ENCODE measurements around the gene RALBP1.
A peak's percentile ranks its signal among the peaks of the same experiment; 100 is the strongest.

RALBP1 gene

DNA sequence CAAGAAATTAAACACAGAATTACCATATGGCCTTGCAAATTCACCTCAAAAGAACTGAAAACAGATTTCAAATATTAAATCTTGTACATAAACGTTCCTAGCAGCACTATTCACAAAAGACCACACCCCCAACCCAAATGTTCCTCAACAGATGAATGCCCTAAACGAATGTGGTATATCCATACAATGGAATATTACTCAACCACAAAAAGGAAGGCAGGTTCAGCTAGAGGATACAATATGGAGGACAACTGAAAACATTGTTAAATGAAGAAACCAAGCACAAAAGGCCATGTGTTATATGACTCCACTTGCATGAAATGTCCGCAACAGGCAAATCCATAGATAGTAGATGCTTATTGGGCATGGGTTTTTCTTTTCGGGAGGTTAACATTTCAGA, 77.3 kb downstream of the RALBP1 start:
- no peak for DNase-seq

DNA sequence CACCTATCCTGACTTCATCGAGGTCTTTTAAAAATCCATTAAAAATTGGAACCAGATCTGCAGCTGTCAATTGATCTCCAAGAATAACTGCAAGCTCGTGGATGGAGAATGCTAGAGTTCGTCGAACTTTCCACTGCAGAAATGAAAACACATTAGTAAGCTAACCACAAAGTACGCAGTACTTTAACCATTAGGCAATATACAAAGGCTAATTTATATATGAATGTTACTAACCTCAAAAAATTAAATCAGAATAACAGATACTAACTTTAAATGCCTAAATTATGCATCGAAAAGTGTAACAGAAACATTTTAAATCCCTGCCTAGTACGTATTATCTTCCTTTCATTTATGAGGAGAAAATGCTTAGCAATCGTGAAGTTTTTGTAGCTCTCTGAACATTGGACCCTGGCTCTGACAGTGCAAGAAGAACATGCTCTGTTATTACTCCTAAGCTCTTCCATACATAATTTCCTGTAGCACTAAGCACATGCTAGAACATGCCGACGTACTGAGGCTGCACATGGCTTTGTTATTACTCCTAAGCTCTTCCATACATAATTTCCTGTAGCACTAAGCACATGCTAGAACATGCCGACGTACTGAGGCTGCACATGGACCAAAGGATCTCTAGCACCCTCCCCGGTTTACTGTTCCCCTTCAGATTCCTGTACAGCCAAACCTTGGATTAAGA, 82.1 kb downstream of the RALBP1 start:
- no peak for DNase-seq

DNA sequence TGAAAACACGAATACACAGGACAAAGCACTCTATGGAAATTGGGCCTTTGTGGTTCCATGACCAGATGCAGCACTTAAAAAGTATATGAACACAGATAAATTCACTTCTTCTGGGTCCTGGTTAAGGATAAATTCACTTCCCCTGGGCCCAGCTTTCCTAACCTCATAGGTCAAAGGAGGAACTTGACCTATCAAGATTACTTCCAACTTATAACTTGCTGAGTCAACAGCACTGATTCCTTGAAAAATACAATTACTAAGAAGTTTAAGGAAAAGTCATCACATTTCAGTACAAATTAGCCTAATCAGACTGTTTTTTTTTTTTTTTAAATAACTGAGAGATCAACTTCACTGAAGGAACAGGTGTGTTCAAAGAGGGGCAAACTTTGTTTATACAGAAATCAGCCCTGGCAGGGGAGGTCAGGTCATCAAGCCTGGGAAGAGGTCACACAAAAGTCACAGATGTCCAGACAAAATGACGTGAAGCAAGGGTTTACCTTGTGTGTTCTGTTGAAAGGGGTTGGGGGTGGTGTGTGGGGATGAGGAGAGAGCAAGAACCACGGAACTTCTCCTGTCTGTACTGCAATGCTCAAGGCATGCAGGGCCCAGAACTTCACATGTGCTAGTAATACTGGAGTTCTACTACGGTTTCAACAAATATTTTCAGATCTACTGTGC, 83.2 kb downstream of the RALBP1 start:
- DNase-seq, result no peak

DNA sequence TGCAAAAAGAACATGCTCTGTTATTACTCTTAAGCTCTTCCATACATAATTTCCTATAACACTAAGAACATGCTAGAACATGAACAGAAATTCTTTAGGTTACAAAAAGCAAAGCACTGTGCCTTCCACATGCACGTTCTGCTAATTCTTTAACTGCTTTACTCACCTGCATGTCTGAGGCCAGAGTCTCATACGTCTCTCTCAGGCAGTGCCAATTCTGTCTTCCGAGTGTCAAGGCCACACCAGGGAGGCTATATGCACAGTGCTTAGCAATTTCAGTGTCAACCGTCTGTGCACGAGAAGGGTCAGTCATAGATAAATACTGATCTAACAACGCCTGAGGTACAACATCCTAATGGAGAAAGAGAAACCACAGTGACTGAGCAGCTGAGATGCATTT, 83.9 kb downstream of the RALBP1 start:
- DNase-seq, result no peak

DNA sequence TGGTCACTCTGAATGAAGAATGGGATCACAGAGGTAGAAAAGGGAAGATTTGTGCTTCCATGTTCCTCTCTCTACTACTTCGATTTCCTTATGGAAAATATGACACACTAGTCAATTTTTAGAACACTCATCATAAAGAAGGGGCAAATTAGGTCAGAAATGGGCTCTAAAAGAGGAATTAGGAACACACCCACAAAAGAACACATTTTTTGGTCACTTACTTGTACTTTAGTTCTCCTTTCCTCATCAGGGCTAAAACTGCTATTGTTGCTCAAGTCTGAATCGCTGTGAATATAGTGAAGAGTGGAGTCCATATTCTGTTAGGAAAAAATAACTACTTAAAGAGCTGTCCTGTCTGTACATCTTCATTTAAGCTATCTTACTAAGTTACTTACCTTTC, 86.4 kb downstream of the RALBP1 start:
- no peak for DNase-seq

DNA sequence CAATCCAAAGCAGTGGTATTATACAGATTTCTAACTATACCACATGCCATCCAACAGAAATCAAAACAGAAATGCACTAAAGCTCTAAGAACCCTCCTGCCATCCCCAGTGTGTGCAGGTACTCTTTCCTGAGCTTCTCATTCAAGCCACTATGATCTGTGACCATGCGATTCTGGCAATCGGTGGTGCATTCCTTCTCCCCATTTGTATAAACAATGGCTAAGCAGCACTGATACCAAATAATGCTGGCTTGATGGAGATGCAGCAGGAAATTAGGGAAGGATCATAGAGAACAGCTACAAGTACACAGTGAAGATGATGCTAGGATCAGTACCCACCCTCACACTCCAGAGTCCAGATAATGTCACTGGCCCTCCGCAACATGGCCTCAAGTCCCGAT, 87.3 kb downstream of the RALBP1 start:
- DNase-seq, result no peak

DNA sequence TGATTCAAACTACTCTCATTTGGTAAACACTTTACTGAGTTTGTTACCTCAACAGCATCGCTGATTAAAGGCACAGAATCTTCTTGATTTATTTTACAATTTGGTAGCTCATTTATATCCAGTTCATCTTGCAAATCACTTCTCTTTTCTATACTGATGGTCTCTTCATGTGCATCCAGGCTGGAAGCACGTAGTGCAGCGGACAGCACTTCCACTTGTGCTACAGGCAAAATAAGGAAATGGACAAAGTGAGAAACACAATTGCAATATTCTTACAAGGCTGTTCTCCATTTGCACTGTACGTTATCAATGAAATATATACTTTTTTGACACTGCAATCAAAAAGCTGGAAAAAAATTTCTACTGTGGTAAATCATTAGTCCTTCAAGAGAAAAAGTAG, 88.0 kb downstream of the RALBP1 start:
- no peak for DNase-seq

DNA sequence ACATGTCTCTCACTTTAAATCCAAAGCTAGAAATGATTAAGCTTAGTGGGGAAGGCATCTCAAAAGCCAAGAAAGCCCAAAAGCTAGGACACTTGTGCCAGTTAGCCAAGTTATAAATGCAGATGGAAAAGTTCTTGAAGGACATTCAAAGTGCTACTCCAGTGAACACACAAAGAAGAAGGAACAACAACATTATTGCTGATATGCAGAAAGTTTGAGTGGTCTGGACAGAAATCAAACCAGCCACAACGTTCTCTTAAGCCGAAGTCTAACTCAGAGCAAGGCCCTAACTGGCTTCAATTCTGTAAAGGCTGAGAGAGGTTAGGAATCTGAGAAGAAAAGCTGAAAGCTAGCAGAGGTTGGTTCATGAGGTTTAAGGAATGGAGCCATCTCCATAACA, 90.1 kb downstream of the RALBP1 start:
- DNase-seq, result no peak

DNA sequence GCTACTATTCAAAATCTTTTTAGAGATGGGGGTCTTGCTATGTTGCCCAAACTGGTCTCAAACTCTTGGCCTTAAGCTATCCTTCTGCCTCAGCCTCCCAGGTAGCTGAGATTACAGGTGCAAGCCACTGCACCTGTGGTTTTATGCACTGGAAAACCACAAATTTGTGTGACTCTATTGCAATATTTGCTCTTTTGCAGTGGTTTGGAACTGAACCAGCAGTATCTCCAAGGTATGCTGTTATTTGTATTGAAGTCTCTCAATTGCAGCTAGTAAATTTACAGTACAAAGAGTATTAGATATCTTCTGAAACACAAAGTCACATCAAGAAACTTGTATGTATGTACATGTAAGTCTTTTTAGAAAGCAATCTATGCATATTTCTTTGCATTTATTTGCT, 92.9 kb downstream of the RALBP1 start:
- DNase-seq, result no peak

DNA sequence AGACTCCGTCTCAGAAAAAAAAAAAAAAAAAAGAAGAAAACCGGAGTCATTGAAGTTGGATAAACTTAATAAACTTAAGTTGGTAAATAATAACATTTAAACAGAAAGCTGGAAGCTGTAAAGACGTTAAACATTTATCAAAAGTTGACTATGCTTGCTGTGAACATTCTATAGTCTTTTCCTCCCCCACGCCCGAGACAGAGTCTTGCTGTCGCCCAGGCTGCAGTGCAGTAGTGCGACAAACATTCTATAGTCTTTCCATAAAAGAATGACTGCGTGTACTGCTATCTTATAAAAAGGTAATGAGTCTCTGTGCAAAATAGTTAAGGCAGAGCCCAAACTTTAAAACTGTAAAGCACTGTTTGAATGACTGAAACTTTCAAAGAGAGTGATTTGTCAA, 93.9 kb downstream of the RALBP1 start:
- DNase-seq, result no peak

DNA sequence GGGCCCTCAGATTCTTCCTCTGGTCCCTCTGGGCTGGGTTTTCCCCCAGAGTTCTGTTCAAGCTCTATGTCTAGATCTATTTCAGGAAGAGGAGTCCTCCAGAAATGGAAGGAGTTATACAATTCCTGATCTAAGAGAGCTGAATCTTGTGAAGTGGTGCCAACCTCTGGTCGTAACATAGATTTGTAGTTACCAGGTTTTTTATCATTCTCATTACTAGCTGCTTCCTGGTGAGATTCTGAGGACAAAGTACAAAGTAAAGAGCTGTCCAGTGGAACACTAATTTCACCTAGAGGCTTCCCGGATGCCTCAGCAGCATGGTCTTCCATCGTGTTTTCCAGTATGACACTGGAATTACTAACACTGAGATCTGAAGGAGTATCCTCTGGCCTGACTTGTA, 94.9 kb downstream of the RALBP1 start:
- no peak for DNase-seq

DNA sequence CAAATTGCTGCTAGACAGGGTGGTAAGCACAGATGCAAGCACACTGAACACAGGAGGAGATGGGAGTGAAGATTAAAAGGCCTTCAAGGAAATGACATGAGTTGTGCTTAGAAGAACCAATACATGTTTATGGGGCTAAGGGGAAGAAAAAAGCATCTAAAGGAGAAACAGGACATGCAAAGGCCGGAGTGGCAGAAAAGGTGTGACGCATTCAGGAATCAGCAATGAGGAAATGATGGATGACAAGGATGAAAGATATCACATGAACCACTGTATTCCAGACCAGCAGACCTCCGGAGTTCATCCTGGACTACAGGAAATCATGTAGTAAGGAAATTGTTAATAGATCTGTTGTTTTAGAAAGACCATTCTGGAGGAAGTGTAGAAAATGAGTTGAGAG, 96.2 kb downstream of the RALBP1 start:
- DNase-seq, result no peak

DNA sequence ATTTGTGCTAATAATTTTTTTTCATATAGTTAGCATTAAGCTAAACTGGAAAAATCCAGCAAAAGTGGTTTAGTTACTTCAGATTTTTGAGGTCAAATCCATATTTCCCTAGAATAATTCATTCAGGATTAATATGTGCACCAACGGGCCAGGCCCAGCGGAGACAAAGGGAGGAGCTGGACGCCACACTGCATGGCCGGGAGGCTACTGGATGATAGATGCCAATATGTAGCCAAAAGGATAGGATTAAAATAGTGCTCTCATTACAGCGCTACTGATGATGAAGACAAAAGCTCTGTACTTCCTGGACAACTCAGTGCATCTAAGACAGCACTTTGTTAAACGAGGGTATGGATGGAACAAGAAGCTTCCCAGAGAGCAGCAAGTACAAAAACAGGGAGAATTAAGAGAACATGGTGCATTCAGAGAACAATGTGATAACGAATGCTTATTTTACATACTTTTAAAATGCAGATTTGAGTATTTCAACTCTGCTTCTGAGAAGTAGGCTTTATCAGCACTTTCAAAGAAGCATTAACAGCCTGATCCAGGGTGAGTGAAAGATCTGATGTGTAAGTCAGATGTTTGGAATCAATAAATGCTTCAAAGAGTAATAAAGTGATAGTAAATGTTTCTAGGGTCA, 99.3 kb downstream of the RALBP1 start:
- no peak for DNase-seq

DNA sequence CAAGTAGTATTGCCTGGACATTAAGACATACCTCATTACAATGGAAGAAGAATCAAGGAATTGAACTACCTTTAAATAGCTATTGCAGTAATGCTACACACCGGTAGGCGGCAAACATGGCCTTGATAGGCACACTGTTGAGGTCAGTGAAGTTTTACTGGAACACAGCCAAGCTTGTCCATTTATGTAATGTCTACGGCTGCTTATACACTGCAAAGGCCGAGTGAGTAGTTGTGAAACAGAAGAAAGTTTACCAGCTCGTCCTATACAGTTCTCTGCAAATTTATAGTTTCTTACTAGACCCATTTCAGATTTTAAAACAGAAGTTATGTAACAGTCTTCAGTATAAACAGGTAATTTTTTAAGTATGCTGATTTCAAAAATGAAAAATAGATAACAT, 100.2 kb downstream of the RALBP1 start:
- DNase-seq, result peak; percentile 66

DNA sequence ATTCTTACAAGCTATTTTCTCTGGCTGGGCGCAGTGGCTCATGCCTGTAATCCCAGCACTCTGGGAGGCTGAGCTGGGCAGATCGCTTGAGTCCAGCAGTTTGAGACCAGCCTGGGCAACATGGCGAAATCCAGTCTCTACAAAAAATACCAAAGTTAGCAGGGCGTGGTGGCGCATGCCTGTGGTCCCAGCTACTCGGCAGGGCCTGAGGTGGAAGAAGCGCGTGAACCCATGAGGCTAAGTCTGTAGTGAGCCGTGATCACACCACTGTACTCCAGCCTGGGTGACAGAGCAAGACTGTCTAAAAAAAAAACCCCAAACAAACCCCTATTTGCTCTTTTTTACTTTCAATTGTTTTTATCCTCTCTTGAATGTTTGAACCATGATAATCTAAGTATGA, 102.0 kb downstream of the RALBP1 start:
- no peak for DNase-seq

DNA sequence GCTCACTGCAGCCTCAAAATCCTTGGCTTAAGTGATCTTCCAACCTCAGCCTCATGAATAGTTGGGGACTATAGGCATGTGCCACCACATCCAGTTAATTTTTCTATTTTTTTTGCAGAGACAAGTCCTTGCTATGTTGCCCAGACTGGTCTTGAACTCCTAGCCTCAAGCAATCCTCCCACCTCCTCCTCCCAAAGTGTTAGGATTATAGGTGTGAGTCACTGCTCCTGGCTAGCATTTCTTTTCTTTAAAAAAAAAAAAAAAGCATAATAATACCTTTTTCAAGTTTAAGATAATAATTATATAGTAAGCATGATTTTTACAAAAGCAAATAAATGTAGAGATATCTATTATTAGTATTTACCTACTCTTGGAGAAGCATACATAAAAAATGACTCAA, 103.0 kb downstream of the RALBP1 start:
- no peak for DNase-seq

DNA sequence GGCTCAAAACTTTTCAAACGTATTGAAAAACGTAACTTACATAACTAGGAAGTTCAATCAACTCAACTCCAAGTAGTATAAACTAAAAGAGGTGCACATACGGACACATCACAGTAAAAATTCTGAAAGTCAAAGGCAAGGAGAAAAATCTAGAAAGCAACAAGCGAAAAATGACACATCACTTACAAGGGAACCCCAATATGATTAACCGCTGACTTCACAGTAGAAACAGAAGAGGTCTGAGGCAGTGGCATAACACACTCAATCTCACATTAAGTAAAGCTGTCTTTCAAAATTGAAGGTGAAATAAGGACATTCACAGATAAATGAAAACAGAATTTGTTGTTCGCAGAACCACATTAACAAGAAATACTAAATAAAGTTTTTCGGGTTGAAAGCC, 106.4 kb downstream of the RALBP1 start:
- no peak for DNase-seq

DNA sequence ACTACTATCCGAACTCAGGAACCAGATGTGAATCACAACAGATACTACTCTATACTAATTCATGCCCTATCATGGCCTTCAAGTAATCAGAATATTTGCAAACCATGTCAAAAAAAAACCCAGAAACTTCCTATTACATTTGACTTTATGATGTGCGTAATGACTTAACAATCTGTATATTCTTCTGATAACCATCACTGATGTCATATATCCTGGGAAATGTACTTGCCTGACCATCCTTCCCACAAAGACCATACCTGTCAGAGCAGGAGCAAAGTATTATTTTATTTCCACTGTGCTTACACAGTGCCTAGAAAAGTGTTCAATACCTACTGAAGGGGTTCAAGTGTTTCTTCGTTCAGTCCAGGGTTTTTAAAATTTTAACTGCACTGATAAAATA, 111.5 kb downstream of the RALBP1 start:
- no peak for DNase-seq
